ENCODE measurements around the gene THRB. TPM values are rescaled to one million over a fixed set of nuclear protein-coding genes. Genes with fewer than 3 reads are reported as not detected.

THRB gene
- total and polyA plus RNA-seq, 2 donors (not counting 3 experiments of a cell fraction or from before 2014, with no cell fraction given) = 0.06 TPM; not detected in 1

DNA sequence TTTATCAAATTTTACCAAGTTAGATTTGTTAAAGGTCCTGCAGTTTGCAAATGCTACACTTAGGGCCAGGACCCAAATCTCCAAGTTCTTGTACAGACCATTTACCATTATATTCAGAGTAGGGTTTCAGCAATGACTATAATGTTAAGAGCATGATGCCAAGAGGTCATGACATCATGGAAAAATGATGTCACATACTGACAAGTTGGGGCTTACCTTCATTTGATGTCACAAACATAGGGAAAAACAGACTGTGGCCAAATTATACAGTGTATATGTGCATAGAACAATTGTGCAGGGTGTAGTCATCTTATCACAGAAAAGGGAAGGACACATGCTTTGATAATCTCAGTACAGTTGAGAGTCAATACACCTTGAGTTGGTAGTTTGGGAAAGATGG is 10.1 kb upstream of the THRB start:
- FAIRE-seq (no peak), DNase-seq (ENCODE audit: low read depth, low spot score) (no peak)
- POLR2A ChIA-PET = no interaction called here
- Histone ChIP-seq H3K4me1 (ENCODE audit: control insufficient read depth, extremely low read depth, insufficient read depth, low read length) (peaks cover 1% of the 10 kb centered on the region), H3K4me2 (ENCODE audit: insufficient read depth, low read length) (no peak overlapping the region), H3K9me1 (replicated peaks; ENCODE audit: control insufficient read depth, extremely low read depth, insufficient read depth, low read length) (no peaks in the 10 kb centered on the region), H3K4me3 (replicated peaks in 1 of 3; ENCODE audit: insufficient read depth in 1 of 3, low read depth in 1 of 3, low read length in 3 of 3) (no peak overlapping the region), H3K27me3 (ENCODE audit: control insufficient read depth in 2 of 2, insufficient read depth in 2 of 2, low read length in 2 of 2) (no peaks in the 10 kb centered on the region), H3K79me2 (ENCODE audit: control insufficient read depth, insufficient read depth, low read length) (no peaks in the 10 kb centered on the region), H3K9ac (replicated peaks; ENCODE audit: extremely low read depth, insufficient read depth, low read length) (no peak overlapping the region), H3K9me3 (replicated peaks; ENCODE audit: control insufficient read depth, insufficient read depth, low read length) (no peaks in the 10 kb centered on the region), H4K20me1 (replicated peaks; ENCODE audit: control insufficient read depth, extremely low read depth, insufficient read depth, low read length) (no peaks in the 10 kb centered on the region), H2AFZ (ENCODE audit: low read depth, low read length) (no peak overlapping the region), H3K36me3 (ENCODE audit: control insufficient read depth in 2 of 2, extremely low read depth in 1 of 2, insufficient read depth in 2 of 2, low read length in 2 of 2) (no peaks in the 10 kb centered on the region), H3K27ac (ENCODE audit: insufficient read depth, low read depth, low read length) (no peak overlapping the region)
- BruUV-seq (replicated peaks) = no TSS peak
- intact Hi-C loops (cut with micrococcal nuclease) (no loop called here), dilution Hi-C loops (cut with MboI; ENCODE audit: extremely low pct_ligation_motif_present, low sequenced_read_pairs) (no loop called here)
- CTCF ChIA-PET = interaction anchor here (1.9 kb wide), 1 partner anchor 8 kb away, joined by 9 read pairs; no protein-coding TSS in a partner anchor
- TF ChIP-seq CTCF (IDR thresholded peaks at IDR 0.05; ENCODE audit: extremely low read depth in 1 of 2, insufficient read depth in 1 of 2, low read depth in 1 of 2, low read length in 2 of 2) (no peak), GATA2 (IDR thresholded peaks at IDR 0.05; ENCODE audit: insufficient read depth, insufficient read length, low read depth, low read length) (no peak), POLR2AphosphoS5 (IDR thresholded peaks at IDR 0.05; ENCODE audit: insufficient read depth, low read depth, low read length) (no peak), MYC (IDR thresholded peaks at IDR 0.05; ENCODE audit: low read depth, low read length) (no peak), FOS (IDR thresholded peaks at IDR 0.05; ENCODE audit: borderline replicate concordance, insufficient read depth, low read length) (no peak), EZH2 (IDR thresholded peaks at IDR 0.05; ENCODE audit: borderline replicate concordance, low read depth, low read length, severe bottlenecking) (no peak), JUN (IDR thresholded peaks at IDR 0.05; ENCODE audit: borderline replicate concordance, insufficient read depth, insufficient read length, low read depth) (no peak), POLR2A (IDR thresholded peaks at IDR 0.05; ENCODE audit: low read depth, low read length) (no peak)
- TF ChIP-seq, protein P1, sequence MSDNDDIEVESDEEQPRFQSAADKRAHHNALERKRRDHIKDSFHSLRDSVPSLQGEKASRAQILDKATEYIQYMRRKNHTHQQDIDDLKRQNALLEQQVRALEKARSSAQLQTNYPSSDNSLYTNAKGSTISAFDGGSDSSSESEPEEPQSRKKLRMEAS (IDR thresholded peaks at IDR 0.05; ENCODE audit: insufficient read depth, insufficient read length) = no peak

Measured in endothelial cell of umbilical vein (primary cell).